Neural crest cell (in vitro differentiated cells): ENCODE measurements around the gene CHCHD1. TPM values are rescaled to one million over a fixed set of nuclear protein-coding genes. Genes with fewer than 3 reads are reported as not detected.

ENCODE experiments used
- DNase-seq: peaks from one replicate; pipeline ENCODE4 v3.0.0; 2021; ENCODE audit warnings: low read depth, mixed read lengths, low spot score
- H3K27ac Mint-ChIP-seq: one replicate; pipeline ENCODE4 v1.8.0; 2021; ENCODE audit warnings: mild to moderate bottlenecking, mixed read lengths; ENCODE audit not compliant: unreplicated experiment
- H3K27me3 Mint-ChIP-seq: 2 replicates; pipeline ENCODE4 v1.8.0; 2021; ENCODE audit warnings: low read depth, mild to moderate bottlenecking, mixed read lengths
- H3K36me3 Mint-ChIP-seq: 2 replicates; pipeline ENCODE4 v1.8.0; 2021; ENCODE audit warnings: low read depth, mild to moderate bottlenecking, mixed read lengths
- H3K4me1 Mint-ChIP-seq: 2 replicates; pipeline ENCODE4 v1.8.0; 2021; ENCODE audit warnings: mixed read lengths
- H3K4me3 Mint-ChIP-seq: one replicate; pipeline ENCODE4 v1.8.0; 2021; ENCODE audit warnings: mild to moderate bottlenecking, mixed read lengths
- H3K9me3 Mint-ChIP-seq: 2 replicates; pipeline ENCODE4 v1.8.0; 2021; ENCODE audit warnings: mixed read lengths
- CTCF ChIP-seq: fragments of 200-600 bp; sonication (generic); conservative IDR thresholded peaks from 2 replicates; pipeline ENCODE4 v1.5.0; 2021; ENCODE audit warnings: antibody characterized with exemption, mild to moderate bottlenecking
- total RNA-seq: library from RNA; stranded (reverse); gene quantifications from 2 replicates; pipeline ENCODE4 v1.2.1, GENCODE V29; 2021

CHCHD1 gene
- total RNA-seq, 1 donor from 2014 or later = 34.8 TPM

GRCh38 chr10:73762915-73763314 is 18.9 kb upstream of the CHCHD1 start:
- TF ChIP-seq CTCF = no peak
- no peak for DNase-seq
- peaks cover 22% of the 10 kb centered on the region for H3K36me3 Mint-ChIP-seq
- no peaks in the 10 kb centered on the region for H3K27me3 Mint-ChIP-seq
- H3K9me3 Mint-ChIP-seq = no peaks in the 10 kb centered on the region
- H3K4me3 Mint-ChIP-seq = no peak overlapping the region
- no peak overlapping the region for H3K27ac Mint-ChIP-seq
- H3K4me1 Mint-ChIP-seq = no peaks in the 10 kb centered on the region

- no peak for TF ChIP-seq CTCF
- H3K36me3 Mint-ChIP-seq = peaks cover 22% of the 10 kb centered on the region
- H3K27ac Mint-ChIP-seq = no peak overlapping the region
- no peaks in the 10 kb centered on the region for H3K27me3 Mint-ChIP-seq
- no peaks in the 10 kb centered on the region for H3K9me3 Mint-ChIP-seq
- no peaks in the 10 kb centered on the region for H3K4me1 Mint-ChIP-seq
- H3K4me3 Mint-ChIP-seq = no peak overlapping the region
- DNase-seq = no peak
Observed at GRCh38 chr10:73763343-73763742, 18.5 kb upstream of the CHCHD1 start.

- no peaks in the 10 kb centered on the region for H3K27me3 Mint-ChIP-seq
- no peak overlapping the region for H3K27ac Mint-ChIP-seq
Observed at GRCh38 chr10:73765066-73765465, 16.8 kb upstream of the CHCHD1 start.

GRCh38 chr10:73768881-73769280 is 13.0 kb upstream of the CHCHD1 start:
- peak overlapping the region; percentile 91 for H3K27ac Mint-ChIP-seq
- H3K4me1 Mint-ChIP-seq = peaks cover 15% of the 10 kb centered on the region
- H3K9me3 Mint-ChIP-seq = no peaks in the 10 kb centered on the region
- H3K27me3 Mint-ChIP-seq = no peaks in the 10 kb centered on the region
- no peak for TF ChIP-seq CTCF
- DNase-seq = no peak
- peak overlapping the region; percentile 69 for H3K4me3 Mint-ChIP-seq
- peaks cover 24% of the 10 kb centered on the region for H3K36me3 Mint-ChIP-seq

More at GRCh38 chr10:73765066-73765465, 16.8 kb upstream of the CHCHD1 start:
- Mint-ChIP-seq H3K4me1 (no peaks in the 10 kb centered on the region), H3K36me3 (peaks cover 26% of the 10 kb centered on the region), H3K9me3 (no peaks in the 10 kb centered on the region), H3K4me3 (no peak overlapping the region)
- DNase-seq = no peak
- no peak for TF ChIP-seq CTCF

GRCh38 chr10:73769396-73769795 is 12.5 kb upstream of the CHCHD1 start:
- peaks cover 20% of the 10 kb centered on the region for H3K4me1 Mint-ChIP-seq
- no peak for DNase-seq
- no peaks in the 10 kb centered on the region for H3K27me3 Mint-ChIP-seq
- peak overlapping the region; percentile 69 for H3K4me3 Mint-ChIP-seq
- no peaks in the 10 kb centered on the region for H3K9me3 Mint-ChIP-seq
- H3K36me3 Mint-ChIP-seq = peaks cover 22% of the 10 kb centered on the region
- TF ChIP-seq CTCF = no peak
- no peak overlapping the region for H3K27ac Mint-ChIP-seq

GRCh38 chr10:73771722-73772280 is 10.0 kb upstream of the CHCHD1 start:
- Mint-ChIP-seq H3K4me3 (peak overlapping the region; percentile 95), H3K36me3 (peaks cover 10% of the 10 kb centered on the region), H3K9me3 (no peaks in the 10 kb centered on the region), H3K27me3 (no peaks in the 10 kb centered on the region), H3K4me1 (peaks cover 36% of the 10 kb centered on the region), H3K27ac (peak overlapping the region; percentile 59)
- no peak for DNase-seq
- TF ChIP-seq CTCF = no peak
